ENCODE measurements around the gene R3HDM4.

The R3HDM4 gene

GRCh38 chr19:941292-942132, 28.5 kb upstream of the R3HDM4 start:
- Mint-ChIP-seq H3K4me1 (peaks cover 29% of the 10 kb centered on the region), H3K27ac (peak overlapping the region; percentile 55), H3K36me3 (peaks cover 41% of the 10 kb centered on the region), H3K4me3 (peak overlapping the region; percentile 73), H3K9me3 (peaks cover 3% of the 10 kb centered on the region), H3K27me3 (peaks cover 11% of the 10 kb centered on the region)
- CTCF ChIA-PET: interaction anchor here (0.6 kb wide), 1 partner anchor 91 kb away, joined by 3 read pairs; no protein-coding TSS in a partner anchor
- no peak for DNase-seq

GRCh38 chr19:940591-941291, 27.7 kb upstream of the R3HDM4 start:
- Mint-ChIP-seq H3K9me3 (peaks cover 3% of the 10 kb centered on the region), H3K36me3 (peaks cover 41% of the 10 kb centered on the region), H3K4me3 (peak overlapping the region; percentile 73), H3K4me1 (peaks cover 29% of the 10 kb centered on the region), H3K27ac (no peak overlapping the region), H3K27me3 (peaks cover 11% of the 10 kb centered on the region)
- CTCF ChIA-PET: no interaction called here
- DNase-seq: peak; percentile 76

- peaks cover 42% of the 10 kb centered on the region for H3K36me3 Mint-ChIP-seq
- CTCF ChIA-PET: no interaction called here
- peak overlapping the region; percentile 69 for H3K4me3 Mint-ChIP-seq
- peaks cover 29% of the 10 kb centered on the region for H3K4me1 Mint-ChIP-seq
- H3K27me3 Mint-ChIP-seq: peaks cover 11% of the 10 kb centered on the region
- H3K9me3 Mint-ChIP-seq: peaks cover 3% of the 10 kb centered on the region
- DNase-seq: no peak
- no peak overlapping the region for H3K27ac Mint-ChIP-seq
Measured at GRCh38 chr19:939922-940321, 26.9 kb upstream of the R3HDM4 start.

- Mint-ChIP-seq H3K9me3 (peaks cover 3% of the 10 kb centered on the region), H3K27me3 (peaks cover 11% of the 10 kb centered on the region), H3K4me1 (peaks cover 29% of the 10 kb centered on the region), H3K4me3 (no peak overlapping the region), H3K36me3 (peaks cover 41% of the 10 kb centered on the region), H3K27ac (no peak overlapping the region)
- CTCF ChIA-PET: no interaction called here
- DNase-seq: no peak
Measured at GRCh38 chr19:939439-939838, 26.4 kb upstream of the R3HDM4 start.

- peaks cover 3% of the 10 kb centered on the region for H3K9me3 Mint-ChIP-seq
- no peak for DNase-seq
- H3K27ac Mint-ChIP-seq: no peak overlapping the region
- no peak overlapping the region for H3K4me3 Mint-ChIP-seq
- CTCF ChIA-PET: interaction anchor here (0.6 kb wide), 1 partner anchor 16 kb away, joined by 3 read pairs; no protein-coding TSS in a partner anchor
- H3K27me3 Mint-ChIP-seq: peaks cover 11% of the 10 kb centered on the region
- peaks cover 32% of the 10 kb centered on the region for H3K4me1 Mint-ChIP-seq
- peaks cover 39% of the 10 kb centered on the region for H3K36me3 Mint-ChIP-seq
Measured at GRCh38 chr19:938233-938923, 25.4 kb upstream of the R3HDM4 start.

GRCh38 chr19:937259-937694, 24.3 kb upstream of the R3HDM4 start:
- no peak overlapping the region for H3K4me3 Mint-ChIP-seq
- peak overlapping the region; percentile 82 for H3K27ac Mint-ChIP-seq
- H3K36me3 Mint-ChIP-seq: peaks cover 35% of the 10 kb centered on the region
- H3K9me3 Mint-ChIP-seq: peaks cover 3% of the 10 kb centered on the region
- H3K4me1 Mint-ChIP-seq: peaks cover 39% of the 10 kb centered on the region
- peak; percentile 75 for DNase-seq
- peaks cover 15% of the 10 kb centered on the region for H3K27me3 Mint-ChIP-seq
- CTCF ChIA-PET: no interaction called here

- H3K4me3 Mint-ChIP-seq: no peak overlapping the region
- CTCF ChIA-PET: no interaction called here
- peaks cover 42% of the 10 kb centered on the region for H3K4me1 Mint-ChIP-seq
- peaks cover 33% of the 10 kb centered on the region for H3K36me3 Mint-ChIP-seq
- peaks cover 15% of the 10 kb centered on the region for H3K27me3 Mint-ChIP-seq
- DNase-seq: no peak
- H3K27ac Mint-ChIP-seq: no peak overlapping the region
- peaks cover 3% of the 10 kb centered on the region for H3K9me3 Mint-ChIP-seq
Measured at GRCh38 chr19:936175-936546, 23.1 kb upstream of the R3HDM4 start.

- no peak overlapping the region for H3K4me3 Mint-ChIP-seq
Measured at GRCh38 chr19:934865-935479, 22.0 kb upstream of the R3HDM4 start.

GRCh38 chr19:934197-934840, 21.3 kb upstream of the R3HDM4 start:
- Mint-ChIP-seq H3K4me3 (no peak overlapping the region), H3K4me1 (peaks cover 37% of the 10 kb centered on the region), H3K36me3 (peaks cover 28% of the 10 kb centered on the region), H3K27me3 (peaks cover 5% of the 10 kb centered on the region), H3K9me3 (peaks cover 3% of the 10 kb centered on the region), H3K27ac (no peak overlapping the region)
- DNase-seq: no peak
- CTCF ChIA-PET: interaction anchor here (0.7 to 1.3 kb wide), 2 partner anchors 11 to 50 kb away, joined by 3 to 4 read pairs; partner anchors contain the start of gene WDR18

More at GRCh38 chr19:934865-935479, 22.0 kb upstream of the R3HDM4 start:
- H3K27me3 Mint-ChIP-seq: peaks cover 11% of the 10 kb centered on the region
- no peak overlapping the region for H3K27ac Mint-ChIP-seq
- CTCF ChIA-PET: interaction anchor here (0.7 to 1.3 kb wide), 2 partner anchors 11 to 49 kb away, joined by 3 to 4 read pairs; partner anchors contain the start of gene WDR18
- H3K4me1 Mint-ChIP-seq: peaks cover 41% of the 10 kb centered on the region
- H3K36me3 Mint-ChIP-seq: peaks cover 32% of the 10 kb centered on the region
- DNase-seq: no peak
- H3K9me3 Mint-ChIP-seq: peaks cover 3% of the 10 kb centered on the region

- H3K27me3 Mint-ChIP-seq: peaks cover 4% of the 10 kb centered on the region
- H3K27ac Mint-ChIP-seq: no peak overlapping the region
- H3K4me3 Mint-ChIP-seq: no peak overlapping the region
- H3K36me3 Mint-ChIP-seq: peaks cover 28% of the 10 kb centered on the region
- DNase-seq: no peak
- H3K9me3 Mint-ChIP-seq: peaks cover 3% of the 10 kb centered on the region
- peaks cover 37% of the 10 kb centered on the region for H3K4me1 Mint-ChIP-seq
- CTCF ChIA-PET: no interaction called here
Measured at GRCh38 chr19:933553-933882, 20.5 kb upstream of the R3HDM4 start.

GRCh38 chr19:932648-933552, 19.9 kb upstream of the R3HDM4 start:
- H3K9me3 Mint-ChIP-seq: peaks cover 3% of the 10 kb centered on the region
- peaks cover 4% of the 10 kb centered on the region for H3K27me3 Mint-ChIP-seq
- CTCF ChIA-PET: interaction anchor here (1.0 kb wide), 1 partner anchor 49 kb away, joined by 3 read pairs; no protein-coding TSS in a partner anchor
- H3K4me3 Mint-ChIP-seq: peak overlapping the region; percentile 61
- DNase-seq: peak; percentile 73
- peak overlapping the region; percentile 79 for H3K27ac Mint-ChIP-seq
- H3K36me3 Mint-ChIP-seq: peaks cover 25% of the 10 kb centered on the region
- H3K4me1 Mint-ChIP-seq: peaks cover 33% of the 10 kb centered on the region

GRCh38 chr19:931860-932647, 19.0 kb upstream of the R3HDM4 start:
- H3K27me3 Mint-ChIP-seq: peaks cover 4% of the 10 kb centered on the region
- H3K27ac Mint-ChIP-seq: no peak overlapping the region
- peaks cover 30% of the 10 kb centered on the region for H3K4me1 Mint-ChIP-seq
- H3K9me3 Mint-ChIP-seq: no peaks in the 10 kb centered on the region
- DNase-seq: no peak
- peak overlapping the region; percentile 21 for H3K4me3 Mint-ChIP-seq
- CTCF ChIA-PET: interaction anchor here (1.0 kb wide), 1 partner anchor 50 kb away, joined by 3 read pairs; no protein-coding TSS in a partner anchor
- H3K36me3 Mint-ChIP-seq: peaks cover 20% of the 10 kb centered on the region
